HCT116 (cell line): ENCODE measurements around the gene PTTG1IP.

Source experiments
- CTCF ChIP-seq, 3 experiments: fragments of 200-600 bp in 1 of 3; sonication (generic) in 1 of 3; IDR thresholded peaks in 2 of 3; conservative IDR thresholded peaks in 1 of 3; 2 replicates each; pipeline ENCODE4 v1.5.1; 2012 to 2017; ENCODE audit warnings: low read depth in 2 of 3, low read length in 2 of 3, antibody characterized with exemption in 1 of 3, borderline replicate concordance in 1 of 3, control low read depth in 1 of 3, mild to moderate bottlenecking in 1 of 3, mixed read lengths in 1 of 3, mixed run types in 1 of 3, moderate library complexity in 1 of 3; ENCODE audit not compliant: insufficient read depth in 1 of 3
- EGR1 ChIP-seq: IDR thresholded peaks from 2 replicates; pipeline ENCODE4 v1.6.1; 2012; ENCODE audit warnings: low read depth
- EZH2 ChIP-seq: fragments of 200-600 bp; sonication (generic); IDR thresholded peaks from 2 replicates; pipeline ENCODE4 v1.6.1; 2017; ENCODE audit warnings: antibody characterized with exemption, mixed run types
- EZH2phosphoT487 ChIP-seq: fragments of 200-600 bp; IDR thresholded peaks from 2 replicates; pipeline ENCODE4 v1.6.1; 2018; ENCODE audit warnings: antibody characterized with exemption, borderline replicate concordance
- JUND ChIP-seq: IDR thresholded peaks from 2 replicates; pipeline ENCODE4 v1.6.1; 2012
- POLR2A ChIP-seq: IDR thresholded peaks from 2 replicates; pipeline ENCODE4 v1.7.0; 2011; ENCODE audit warnings: borderline replicate concordance; ENCODE audit not compliant: insufficient read depth, insufficient read length; ENCODE audit errors: extremely low read depth
- RAD21 ChIP-seq: IDR thresholded peaks from 2 replicates; pipeline ENCODE4 v1.6.1; 2012; ENCODE audit warnings: low read depth, mild to moderate bottlenecking
- YY1 ChIP-seq: IDR thresholded peaks from 2 replicates; pipeline ENCODE4 v1.6.1; 2011; ENCODE audit warnings: low read length, low read depth, moderate library complexity, mild to moderate bottlenecking; ENCODE audit not compliant: insufficient replicate concordance; ENCODE audit errors: extremely low read depth

- TF ChIP-seq YY1 (no peak), EZH2phosphoT487 (no peak), EZH2 (no peak), RAD21 (no peak), CTCF (IDR thresholded peaks at IDR 0.05 in 2 of 3, conservative IDR thresholded peaks at IDR 0.05 in 1 of 3; ENCODE audit: borderline replicate concordance in 1 of 3, insufficient read depth in 1 of 3, low read depth in 2 of 3, low read length in 2 of 3) (no peak), POLR2A (no peak), JUND (no peak), EGR1 (no peak)
These were observed 56.6 kb downstream of the PTTG1IP start for GRCh38 chr21:44816761-44817505.
